ENCODE data around the gene DSCAML1.

DSCAML1 gene

GRCh38 chr11:117511931-117512539 lies 285.0 kb downstream of the DSCAML1 start:
- no peak for DNase-seq

GRCh38 chr11:117511483-117511930 lies 285.5 kb downstream of the DSCAML1 start:
- no peak for DNase-seq

GRCh38 chr11:117510646-117511045 lies 286.4 kb downstream of the DSCAML1 start:
- no peak for DNase-seq

GRCh38 chr11:117509543-117509942 lies 287.5 kb downstream of the DSCAML1 start:
- DNase-seq: no peak

- DNase-seq: no peak
Measured at GRCh38 chr11:117506971-117507370, 290.0 kb downstream of the DSCAML1 start.

- no peak for DNase-seq
Measured at GRCh38 chr11:117505285-117505970, 291.6 kb downstream of the DSCAML1 start.

GRCh38 chr11:117502779-117503100 lies 294.3 kb downstream of the DSCAML1 start:
- no peak for DNase-seq

- DNase-seq: no peak
Measured at GRCh38 chr11:117502015-117502778, 294.8 kb downstream of the DSCAML1 start.

GRCh38 chr11:117501237-117501898 lies 295.6 kb downstream of the DSCAML1 start:
- DNase-seq: no peak

- no peak for DNase-seq
Measured at GRCh38 chr11:117498791-117499190, 298.2 kb downstream of the DSCAML1 start.

GRCh38 chr11:117497206-117497951 lies 299.6 kb downstream of the DSCAML1 start:
- DNase-seq: no peak

GRCh38 chr11:117495357-117495756 lies 301.7 kb downstream of the DSCAML1 start:
- no peak for DNase-seq

- DNase-seq: no peak
Measured at GRCh38 chr11:117492578-117493251, 304.3 kb downstream of the DSCAML1 start.

- DNase-seq: no peak
Measured at GRCh38 chr11:117490911-117491310, 306.1 kb downstream of the DSCAML1 start.

- no peak for DNase-seq
Measured at GRCh38 chr11:117489999-117490679, 306.9 kb downstream of the DSCAML1 start.

GRCh38 chr11:117488996-117489952 lies 307.7 kb downstream of the DSCAML1 start:
- DNase-seq: no peak

- DNase-seq: no peak
Measured at GRCh38 chr11:117486059-117486458, 311.0 kb downstream of the DSCAML1 start.

- no peak for DNase-seq
Measured at GRCh38 chr11:117484156-117484555, 312.9 kb downstream of the DSCAML1 start.

GRCh38 chr11:117483372-117483771 lies 313.6 kb downstream of the DSCAML1 start:
- no peak for DNase-seq

- no peak for DNase-seq
Measured at GRCh38 chr11:117482881-117483280, 314.1 kb downstream of the DSCAML1 start.
